HepG2 (cell line): ENCODE data around the gene NUDT14. TPM values are rescaled to one million over a fixed set of nuclear protein-coding genes. Genes with fewer than 3 reads are reported as not detected.

Experiments
- microRNA-seq: library from miRNA; unstranded; fragments of <30 nt; microRNA quantifications from one replicate; pipeline ENCODE4, GENCODE V29; 2020
- polyA plus RNA-seq, 8 experiments: library from polyadenylated mRNA; depleted of rRNA in 3 of 8; stranded (reverse) in 7 of 8; unstranded in 1 of 8; fragments of >200 nt; fragmentation: Illumina TruSeq in 4 of 8; extraction: Trizol in 4 of 8; gene quantifications; 2 replicates each; pipeline versions ENCODE4 v1.2.1 to v1.2.3, GENCODE V29; 2011 to 2016; ENCODE audit warnings: low read depth in 4 of 8, missing spikeins in 1 of 8, mixed read lengths in 1 of 8; ENCODE audit not compliant: insufficient read depth in 1 of 8
- small RNA-seq, 3 experiments: library from RNA; depleted of rRNA; stranded (forward); fragments of <200 nt; gene quantifications; one replicate each; pipeline ENCODE3, GENCODE V24; 2012; ENCODE audit warnings: low read depth in 2 of 3, low replicate concordance in 1 of 3; ENCODE audit not compliant: insufficient read length in 3 of 3, insufficient read depth in 2 of 3
- total RNA-seq, 5 experiments: library from RNA; depleted of rRNA; stranded (reverse); fragments of >200 nt; fragmentation: Illumina TruSeq; extraction: Trizol; gene quantifications; 2 replicates each; pipeline ENCODE4 v1.2.3, GENCODE V29; 2016; ENCODE audit warnings: low read depth in 1 of 5

NUDT14 gene
- total and polyA plus RNA-seq, 2 of the 13 experiments (the other 11 are each of a cell fraction or from before 2014, with no cell fraction given) = 5.8 to 6.1 TPM

Small RNA genes within 50 kb of the gene (microRNA-seq; reads per million reads assigned to microRNA genes)
- gene MIR6765 = not detected

Small RNA genes within 50 kb of the gene (small RNA-seq; reads per million reads assigned to genes)
- 0 reads per million in 3 experiments for gene MIR6765

Other genes starting within 250 kb of the NUDT14 start
- gene AHNAK2, start 202.9 kb downstream of the NUDT14 start, total RNA-seq (2016; rRNA removed; fragmentation: Illumina TruSeq; extraction: Trizol) = 0.15 and 0.18 TPM in 2 replicates
- 0.10 and 0.11 TPM in 2 replicates for gene AHNAK2, start 202.9 kb downstream of the NUDT14 start, polyA plus RNA-seq (2011; rRNA removed)
- 1.4 and 1.5 TPM in 2 replicates for gene CLBA1, start 195.5 kb downstream of the NUDT14 start, total RNA-seq (2016; rRNA removed; fragmentation: Illumina TruSeq; extraction: Trizol)
- 1.2 and 1.3 TPM in 2 replicates for gene CLBA1, start 195.5 kb downstream of the NUDT14 start, polyA plus RNA-seq (2011; rRNA removed)
- 42.1 and 43.1 TPM in 2 replicates for gene CDCA4, start 160.2 kb downstream of the NUDT14 start, total RNA-seq (2016; rRNA removed; fragmentation: Illumina TruSeq; extraction: Trizol)
- 17.7 and 19.7 TPM in 2 replicates for gene CDCA4, start 160.2 kb downstream of the NUDT14 start, polyA plus RNA-seq (2011; rRNA removed)
- gene GPR132, start 115.9 kb downstream of the NUDT14 start, total RNA-seq (2016; rRNA removed; fragmentation: Illumina TruSeq; extraction: Trizol) = not detected in 2 replicates
- gene GPR132, start 115.9 kb downstream of the NUDT14 start, polyA plus RNA-seq (2011; rRNA removed) = not detected in 2 replicates
- 0.04 TPM in 1 of 2 replicates, not detected in the other for gene JAG2, start 12.5 kb downstream of the NUDT14 start, total RNA-seq (2016; rRNA removed; fragmentation: Illumina TruSeq; extraction: Trizol)
- 0.16 and 0.22 TPM in 2 replicates for gene JAG2, start 12.5 kb downstream of the NUDT14 start, polyA plus RNA-seq (2011; rRNA removed)
- gene BTBD6, start 67.2 kb upstream of the NUDT14 start, total RNA-seq (2016; rRNA removed; fragmentation: Illumina TruSeq; extraction: Trizol) = not detected in 2 replicates
- not detected in 2 replicates for gene BTBD6, start 67.2 kb upstream of the NUDT14 start, polyA plus RNA-seq (2011; rRNA removed)
- 6.4 and 11.0 TPM in 2 replicates for gene BRF1, start 119.7 kb upstream of the NUDT14 start, total RNA-seq (2016; rRNA removed; fragmentation: Illumina TruSeq; extraction: Trizol)
- 5.1 and 5.7 TPM in 2 replicates for gene BRF1, start 119.7 kb upstream of the NUDT14 start, polyA plus RNA-seq (2011; rRNA removed)
- gene PACS2, start 133.4 kb upstream of the NUDT14 start, total RNA-seq (2016; rRNA removed; fragmentation: Illumina TruSeq; extraction: Trizol) = 14.6 and 23.6 TPM in 2 replicates
- gene PACS2, start 133.4 kb upstream of the NUDT14 start, polyA plus RNA-seq (2011; rRNA removed) = 27.6 and 33.7 TPM in 2 replicates
- 0.27 and 0.55 TPM in 2 replicates for gene TEX22, start 217.2 kb upstream of the NUDT14 start, total RNA-seq (2016; rRNA removed; fragmentation: Illumina TruSeq; extraction: Trizol)
- gene TEX22, start 217.2 kb upstream of the NUDT14 start, polyA plus RNA-seq (2011; rRNA removed) = 0.07 and 0.16 TPM in 2 replicates
- 19.1 and 35.2 TPM in 2 replicates for gene MTA1, start 238.5 kb upstream of the NUDT14 start, total RNA-seq (2016; rRNA removed; fragmentation: Illumina TruSeq; extraction: Trizol)
- gene MTA1, start 238.5 kb upstream of the NUDT14 start, polyA plus RNA-seq (2011; rRNA removed) = 85.7 and 85.8 TPM in 2 replicates